Measurements from ENCODE around the gene CD4.
A peak's percentile ranks its signal among the peaks of the same experiment; 100 is the strongest.

CD4 gene

GRCh38 chr12:6826125-6826733 is 36.9 kb downstream of the CD4 start:
- H3K9ac ChIP-seq (ENCODE audit: low read length in 5 of 5), result no peak overlapping the region
- no peaks in the 10 kb centered on the region for H3K36me3 ChIP-seq (ENCODE audit: control insufficient read depth in 5 of 5, insufficient read depth in 5 of 5, low read length in 5 of 5)
- H3K27me3 ChIP-seq (ENCODE audit: control insufficient read depth in 5 of 5, insufficient read depth in 4 of 5, low read length in 5 of 5), result peaks cover 43 to 64% (median 59%) of the 10 kb centered on the region in 5 donors
- H3K4me3 ChIP-seq (ENCODE audit: low read depth in 1 of 5, low read length in 5 of 5), result no peak overlapping the region
- no peaks in the 10 kb centered on the region for H3K9me3 ChIP-seq (ENCODE audit: control insufficient read depth in 5 of 5, low read length in 5 of 5)
- H3K4me1 ChIP-seq (ENCODE audit: control insufficient read depth in 5 of 5, insufficient read depth in 5 of 5, low read length in 5 of 5), result peaks cover 0 to 44% (median 31%) of the 10 kb centered on the region in 5 donors
- H3K27ac ChIP-seq (ENCODE audit: low read depth, low read length), result no peak overlapping the region

GRCh38 chr12:6826734-6827436 is 37.6 kb downstream of the CD4 start:
- Histone ChIP-seq H3K27me3 (ENCODE audit: control insufficient read depth in 5 of 5, insufficient read depth in 4 of 5, low read length in 5 of 5) (peaks cover 41 to 61% (median 57%) of the 10 kb centered on the region in 5 donors), H3K36me3 (ENCODE audit: control insufficient read depth in 5 of 5, insufficient read depth in 5 of 5, low read length in 5 of 5) (peaks cover 0 to 2% (median 0%) of the 10 kb centered on the region in 5 donors), H3K4me3 (ENCODE audit: low read depth in 1 of 5, low read length in 5 of 5) (no peak overlapping the region), H3K27ac (ENCODE audit: low read depth, low read length) (no peak overlapping the region), H3K4me1 (ENCODE audit: control insufficient read depth in 5 of 5, insufficient read depth in 5 of 5, low read length in 5 of 5) (peaks cover 0 to 40% (median 27%) of the 10 kb centered on the region in 5 donors), H3K9ac (ENCODE audit: low read length in 5 of 5) (no peak overlapping the region), H3K9me3 (ENCODE audit: control insufficient read depth in 5 of 5, low read length in 5 of 5) (no peaks in the 10 kb centered on the region)

- H3K36me3 ChIP-seq (ENCODE audit: control insufficient read depth in 5 of 5, insufficient read depth in 5 of 5, low read length in 5 of 5), result peaks cover 0 to 2% (median 0%) of the 10 kb centered on the region in 5 donors
- no peak overlapping the region for H3K27ac ChIP-seq (ENCODE audit: low read depth, low read length)
- H3K4me1 ChIP-seq (ENCODE audit: control insufficient read depth in 5 of 5, insufficient read depth in 5 of 5, low read length in 5 of 5), result peaks cover 0 to 35% (median 21%) of the 10 kb centered on the region in 5 donors
- H3K27me3 ChIP-seq (ENCODE audit: control insufficient read depth in 5 of 5, insufficient read depth in 4 of 5, low read length in 5 of 5), result peaks cover 36 to 55% (median 51%) of the 10 kb centered on the region in 5 donors
- no peak overlapping the region for H3K9ac ChIP-seq (ENCODE audit: low read length in 5 of 5)
- no peak overlapping the region for H3K4me3 ChIP-seq (ENCODE audit: low read depth in 1 of 5, low read length in 5 of 5)
- no peaks in the 10 kb centered on the region for H3K9me3 ChIP-seq (ENCODE audit: control insufficient read depth in 5 of 5, low read length in 5 of 5)
Observed at GRCh38 chr12:6827437-6827911, 38.1 kb downstream of the CD4 start.

- H3K4me3 ChIP-seq (ENCODE audit: low read depth in 1 of 5, low read length in 5 of 5), result peak within 1 kb of the TSS; percentile 61 to 79 (median 71)
- peaks cover 0 to 2% (median 0%) of the 10 kb centered on the region in 5 donors for H3K36me3 ChIP-seq (ENCODE audit: control insufficient read depth in 5 of 5, insufficient read depth in 5 of 5, low read length in 5 of 5)
- H3K9ac ChIP-seq (ENCODE audit: low read length in 5 of 5), result peak within 1 kb of the TSS in 4 of 5 donors; percentile 36 to 72 (median 60)
- H3K27me3 ChIP-seq (ENCODE audit: control insufficient read depth in 5 of 5, insufficient read depth in 4 of 5, low read length in 5 of 5), result peaks cover 32 to 50% (median 45%) of the 10 kb centered on the region in 5 donors
- H3K4me1 ChIP-seq (ENCODE audit: control insufficient read depth in 5 of 5, insufficient read depth in 5 of 5, low read length in 5 of 5), result peaks cover 0 to 35% (median 21%) of the 10 kb centered on the region in 5 donors
- no peaks in the 10 kb centered on the region for H3K9me3 ChIP-seq (ENCODE audit: control insufficient read depth in 5 of 5, low read length in 5 of 5)
- H3K27ac ChIP-seq (ENCODE audit: low read depth, low read length), result peak within 1 kb of the TSS; percentile 23
Observed at GRCh38 chr12:6827982-6828780, 38.9 kb downstream of the CD4 start, which contains the start of gene P3H3. Gene P3H3, plus strand, starts transcription at chr12:6828407. Its CDS starts 34 bp downstream, at chr12:6828441.

- Histone ChIP-seq H3K9me3 (ENCODE audit: control insufficient read depth in 5 of 5, low read length in 5 of 5) (no peaks in the 10 kb centered on the region), H3K9ac (ENCODE audit: low read length in 5 of 5) (peak overlapping the region in 4 of 5 donors; percentile 36 to 72 (median 60)), H3K4me3 (ENCODE audit: low read depth in 1 of 5, low read length in 5 of 5) (peak overlapping the region; percentile 27 to 79 (median 71)), H3K4me1 (ENCODE audit: control insufficient read depth in 5 of 5, insufficient read depth in 5 of 5, low read length in 5 of 5) (peaks cover 0 to 35% (median 21%) of the 10 kb centered on the region in 5 donors), H3K27me3 (ENCODE audit: control insufficient read depth in 5 of 5, insufficient read depth in 4 of 5, low read length in 5 of 5) (peaks cover 32 to 45% (median 40%) of the 10 kb centered on the region in 5 donors), H3K27ac (ENCODE audit: low read depth, low read length) (peak overlapping the region; percentile 23), H3K36me3 (ENCODE audit: control insufficient read depth in 5 of 5, insufficient read depth in 5 of 5, low read length in 5 of 5) (peaks cover 0 to 2% (median 0%) of the 10 kb centered on the region in 5 donors)
Observed at GRCh38 chr12:6828781-6829535, 39.6 kb downstream of the CD4 start.

- Histone ChIP-seq H3K4me3 (ENCODE audit: low read depth in 1 of 5, low read length in 5 of 5) (peak overlapping the region; percentile 27 to 79 (median 71)), H3K4me1 (ENCODE audit: control insufficient read depth in 5 of 5, insufficient read depth in 5 of 5, low read length in 5 of 5) (peaks cover 0 to 35% (median 21%) of the 10 kb centered on the region in 5 donors), H3K36me3 (ENCODE audit: control insufficient read depth in 5 of 5, insufficient read depth in 5 of 5, low read length in 5 of 5) (peaks cover 0 to 2% (median 0%) of the 10 kb centered on the region in 5 donors), H3K9me3 (ENCODE audit: control insufficient read depth in 5 of 5, low read length in 5 of 5) (no peaks in the 10 kb centered on the region), H3K9ac (ENCODE audit: low read length in 5 of 5) (peak overlapping the region in 3 of 5 donors; percentile 20 to 64 (median 39)), H3K27ac (ENCODE audit: low read depth, low read length) (peak overlapping the region; percentile 23), H3K27me3 (ENCODE audit: control insufficient read depth in 5 of 5, insufficient read depth in 4 of 5, low read length in 5 of 5) (peaks cover 32 to 40% (median 37%) of the 10 kb centered on the region in 5 donors)
Observed at GRCh38 chr12:6829536-6830220, 40.4 kb downstream of the CD4 start.

GRCh38 chr12:6830286-6830890 is 41.1 kb downstream of the CD4 start:
- Histone ChIP-seq H3K9ac (ENCODE audit: low read length in 5 of 5) (no peak overlapping the region), H3K9me3 (ENCODE audit: control insufficient read depth in 5 of 5, low read length in 5 of 5) (no peaks in the 10 kb centered on the region), H3K36me3 (ENCODE audit: control insufficient read depth in 5 of 5, insufficient read depth in 5 of 5, low read length in 5 of 5) (peaks cover 0 to 2% (median 0%) of the 10 kb centered on the region in 5 donors), H3K27ac (ENCODE audit: low read depth, low read length) (no peak overlapping the region), H3K4me1 (ENCODE audit: control insufficient read depth in 5 of 5, insufficient read depth in 5 of 5, low read length in 5 of 5) (peaks cover 0 to 35% (median 20%) of the 10 kb centered on the region in 5 donors), H3K27me3 (ENCODE audit: control insufficient read depth in 5 of 5, insufficient read depth in 4 of 5, low read length in 5 of 5) (peaks cover 26 to 33% (median 30%) of the 10 kb centered on the region in 5 donors), H3K4me3 (ENCODE audit: low read depth in 1 of 5, low read length in 5 of 5) (no peak overlapping the region)

- Histone ChIP-seq H3K27ac (ENCODE audit: low read depth, low read length) (no peak overlapping the region), H3K36me3 (ENCODE audit: control insufficient read depth in 5 of 5, insufficient read depth in 5 of 5, low read length in 5 of 5) (peaks cover 0 to 2% (median 0%) of the 10 kb centered on the region in 5 donors), H3K4me3 (ENCODE audit: low read depth in 1 of 5, low read length in 5 of 5) (no peak overlapping the region), H3K4me1 (ENCODE audit: control insufficient read depth in 5 of 5, insufficient read depth in 5 of 5, low read length in 5 of 5) (peaks cover 2 to 35% (median 16%) of the 10 kb centered on the region in 5 donors), H3K27me3 (ENCODE audit: control insufficient read depth in 5 of 5, insufficient read depth in 4 of 5, low read length in 5 of 5) (peaks cover 23 to 33% (median 26%) of the 10 kb centered on the region in 5 donors), H3K9ac (ENCODE audit: low read length in 5 of 5) (no peak overlapping the region), H3K9me3 (ENCODE audit: control insufficient read depth in 5 of 5, low read length in 5 of 5) (no peaks in the 10 kb centered on the region)
Observed at GRCh38 chr12:6830999-6831398, 41.7 kb downstream of the CD4 start.
